COLO668 (cell line): Measurements from ENCODE around the gene ADAMTS1.
A peak's percentile ranks its signal among the peaks of the same experiment; 100 is the strongest.

Source experiments
- DNase-seq: peaks from one replicate; lab custom pipeline; 2025; ENCODE audit not compliant: unreplicated experiment; lab: John Stamatoyannopoulos, UW

The ADAMTS1 gene

DNA sequence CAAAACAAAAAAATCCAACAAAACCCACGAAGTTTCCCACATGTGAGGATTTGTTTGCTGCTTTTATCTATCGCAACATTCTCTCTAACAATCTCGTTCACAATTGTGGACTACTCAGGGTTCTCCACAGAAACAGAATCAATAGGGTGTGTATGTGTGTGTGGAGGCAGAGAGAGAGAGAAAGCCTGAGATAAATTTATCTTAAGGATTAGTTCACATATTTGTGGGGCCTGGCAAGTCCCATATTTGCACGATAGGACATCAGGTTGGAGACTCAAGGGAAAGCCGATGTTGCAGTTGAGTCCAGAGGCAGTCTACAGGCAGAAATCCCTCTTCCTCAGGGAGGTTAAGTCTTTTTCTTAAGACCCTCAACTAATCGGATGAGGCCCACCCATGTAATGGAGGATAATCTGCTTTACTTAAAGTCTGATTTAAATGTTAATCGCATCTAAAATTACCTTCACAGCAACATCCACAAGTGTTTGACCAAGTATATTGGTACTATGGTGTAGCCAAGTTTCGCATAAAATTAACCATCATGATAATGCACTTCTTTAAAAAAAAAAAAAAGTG lies 31.7 kb downstream of the ADAMTS1 start:
- DNase-seq: no peak

DNA sequence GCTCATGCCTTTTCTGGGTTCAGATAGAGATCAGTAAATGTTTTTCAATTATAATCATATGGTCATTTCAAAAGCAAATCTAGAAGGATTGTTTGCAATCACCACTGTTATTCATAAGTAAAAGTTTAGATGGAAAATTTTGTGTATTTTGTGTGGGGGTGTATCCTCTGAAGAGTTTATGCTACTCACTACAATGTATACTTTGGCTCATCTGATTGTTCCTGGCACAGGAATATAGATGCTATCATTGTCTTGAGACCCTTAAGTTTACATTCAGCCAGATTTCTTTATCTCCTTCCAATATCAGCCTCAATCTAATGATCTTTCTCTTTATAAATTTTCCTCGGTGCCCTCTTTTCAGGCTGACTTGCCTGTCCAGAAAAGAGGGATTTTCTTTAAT lies 33.0 kb downstream of the ADAMTS1 start:
- no peak for DNase-seq

DNA sequence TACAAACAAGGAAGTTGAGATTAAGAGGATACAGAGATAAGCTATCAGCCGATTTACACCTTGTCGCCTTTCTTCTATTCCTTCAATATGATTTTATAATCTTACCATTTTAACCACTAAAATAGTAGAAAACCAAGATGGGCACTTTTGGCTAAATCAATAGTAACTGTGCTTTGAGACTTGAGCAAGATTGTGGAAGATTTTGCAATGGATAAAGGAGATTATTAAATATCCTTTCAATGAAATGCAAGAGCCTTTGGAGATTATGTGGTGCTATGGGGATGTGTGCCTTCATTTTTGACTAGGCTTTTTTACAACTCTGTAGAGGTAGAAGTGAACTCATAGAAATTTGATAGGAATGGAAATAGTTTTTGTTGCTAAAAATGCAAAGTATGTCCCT lies 33.7 kb downstream of the ADAMTS1 start:
- DNase-seq: no peak

DNA sequence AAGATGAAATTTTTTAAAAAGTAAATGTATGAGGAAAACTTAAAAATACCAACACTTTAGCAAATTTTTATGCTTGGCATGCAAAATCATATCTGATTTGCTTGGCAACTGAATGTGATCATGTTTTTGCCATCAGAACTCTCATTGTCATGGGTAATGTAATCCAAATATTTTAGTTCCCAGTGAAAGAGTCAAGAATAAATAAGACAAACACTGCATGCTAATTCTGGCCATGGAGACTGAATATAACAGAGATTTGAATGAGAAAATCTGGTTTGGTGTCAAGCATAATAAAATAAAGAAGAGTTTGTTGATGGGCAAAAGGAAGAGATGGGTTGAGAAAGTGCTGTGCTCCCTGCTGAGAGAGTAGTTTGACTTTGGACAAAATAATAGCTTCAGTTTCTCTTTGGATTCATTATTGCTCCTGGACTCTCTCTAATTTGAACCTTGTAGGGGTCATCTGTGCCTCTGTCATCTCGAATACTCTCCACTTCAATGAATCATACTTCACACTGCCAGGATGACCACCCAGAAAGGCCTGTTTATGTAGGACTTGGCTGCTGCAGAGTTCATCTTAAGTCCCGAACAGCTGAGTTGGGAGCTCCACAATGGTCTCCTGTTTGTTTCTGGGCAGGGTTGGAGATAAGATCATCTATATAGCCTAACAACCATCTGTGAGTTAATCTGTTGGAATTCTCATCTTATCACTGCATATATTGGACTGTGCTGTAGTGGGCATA lies 34.4 kb downstream of the ADAMTS1 start:
- no peak for DNase-seq

DNA sequence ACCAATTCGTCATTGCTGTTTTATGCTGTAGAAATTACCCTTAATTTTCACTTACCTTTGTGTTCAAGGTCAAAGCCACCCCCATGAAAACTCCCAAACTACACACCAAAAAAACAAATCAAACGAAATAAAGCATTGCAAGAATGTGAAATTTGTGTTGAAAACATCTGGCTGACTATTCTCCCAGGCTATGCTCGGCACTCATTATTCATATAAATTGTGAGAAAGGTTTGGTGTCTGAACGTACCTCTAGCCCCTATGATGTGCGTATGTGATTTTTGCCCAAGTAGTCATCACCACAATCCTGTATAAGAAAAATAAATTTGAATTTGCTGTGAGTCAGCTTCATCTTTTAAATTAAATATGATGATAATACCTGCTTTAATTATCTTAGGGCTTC lies 34.9 kb downstream of the ADAMTS1 start:
- no peak for DNase-seq

DNA sequence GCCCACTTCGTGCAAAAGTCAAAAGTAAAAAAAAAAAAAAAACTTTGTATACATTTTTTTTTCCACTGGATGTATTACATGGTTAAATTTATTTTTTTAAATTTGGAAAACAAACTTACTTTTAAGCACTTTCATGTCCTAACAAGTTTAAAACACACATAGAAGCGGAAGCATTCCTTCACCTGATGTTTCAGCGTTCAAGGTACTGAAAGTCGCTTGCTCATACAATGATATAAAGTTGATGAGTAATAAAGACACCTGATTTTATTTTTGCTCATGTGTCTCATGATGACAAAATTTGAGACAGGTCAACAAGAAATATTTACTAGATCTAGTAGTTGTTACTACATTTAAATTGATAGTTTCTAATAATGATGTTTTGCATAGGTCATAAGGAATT lies 35.5 kb downstream of the ADAMTS1 start:
- DNase-seq: no peak

DNA sequence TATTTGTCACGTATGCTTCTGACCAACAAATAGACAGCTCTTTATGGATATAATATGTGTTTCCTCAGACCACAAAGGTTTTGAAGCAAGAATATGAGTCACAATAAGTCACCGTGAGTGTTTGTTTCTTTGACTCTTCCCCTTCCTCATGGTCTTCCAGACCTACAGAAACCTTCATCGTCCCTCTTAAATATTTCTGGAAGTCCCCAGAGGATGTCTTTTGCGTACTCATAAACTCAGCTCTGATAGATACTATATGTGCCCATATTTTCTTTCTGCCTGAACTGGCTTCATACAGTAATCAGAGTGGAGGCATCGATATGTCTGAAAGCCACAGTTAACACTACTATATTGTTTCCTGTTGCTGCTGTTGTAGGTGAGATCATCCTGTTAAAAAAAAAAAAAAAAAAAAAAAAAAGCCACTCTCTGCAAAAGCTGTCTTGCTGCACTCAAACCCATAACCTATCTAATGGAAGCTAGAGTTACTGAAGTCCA lies 38.4 kb downstream of the ADAMTS1 start:
- DNase-seq: no peak

DNA sequence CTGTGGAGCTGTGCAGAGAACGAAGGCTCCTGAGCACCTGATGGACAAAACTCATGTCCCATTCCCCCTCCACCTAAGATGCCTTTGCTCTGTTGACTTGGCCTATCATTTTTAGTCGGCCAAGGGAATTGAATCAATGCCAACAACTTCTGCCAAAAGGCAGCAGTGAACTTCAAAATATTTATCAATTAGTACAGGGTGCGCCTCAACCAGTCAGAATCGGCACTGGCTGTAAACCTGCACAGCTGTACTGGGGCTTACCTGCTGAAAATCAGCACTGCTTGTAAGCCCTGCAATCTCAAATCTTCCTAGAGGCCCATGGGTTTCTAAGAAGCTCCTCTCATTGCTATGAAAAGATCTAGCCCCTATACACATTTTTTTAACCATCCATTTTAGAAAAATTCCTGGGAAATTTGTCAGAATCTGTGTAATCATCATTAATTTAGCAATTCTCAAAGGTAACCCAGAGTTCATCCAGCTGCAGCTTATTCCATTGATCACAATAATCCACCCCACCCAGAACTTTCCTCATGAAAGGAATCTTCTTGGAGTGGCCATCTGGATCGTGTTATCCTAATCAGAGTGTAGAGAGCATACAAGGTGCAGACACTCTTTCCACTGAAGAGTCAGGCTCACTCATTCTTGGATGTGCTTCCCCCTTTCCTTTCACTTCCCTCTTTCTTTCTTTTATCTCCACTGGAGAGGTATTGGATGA lies 40.2 kb downstream of the ADAMTS1 start:
- no peak for DNase-seq

DNA sequence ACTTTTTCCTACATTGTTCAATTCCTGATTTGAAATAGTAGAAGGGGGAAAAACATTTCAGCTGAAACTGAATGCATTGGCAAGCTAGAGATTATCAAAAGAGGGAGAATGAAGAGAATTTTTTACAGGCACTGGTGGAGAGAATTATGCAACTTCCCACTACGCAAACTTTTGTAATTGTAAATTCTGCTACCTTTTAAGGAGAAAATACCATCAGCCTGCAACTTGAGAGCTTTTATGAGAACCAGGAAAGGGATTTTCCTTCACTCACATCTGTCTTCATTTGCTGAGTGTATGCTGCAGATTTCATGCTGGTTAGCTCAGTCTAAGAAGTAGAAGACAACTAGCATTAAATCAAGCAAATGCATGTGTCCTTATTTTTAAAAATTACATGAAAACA lies 43.7 kb downstream of the ADAMTS1 start:
- DNase-seq: no peak

DNA sequence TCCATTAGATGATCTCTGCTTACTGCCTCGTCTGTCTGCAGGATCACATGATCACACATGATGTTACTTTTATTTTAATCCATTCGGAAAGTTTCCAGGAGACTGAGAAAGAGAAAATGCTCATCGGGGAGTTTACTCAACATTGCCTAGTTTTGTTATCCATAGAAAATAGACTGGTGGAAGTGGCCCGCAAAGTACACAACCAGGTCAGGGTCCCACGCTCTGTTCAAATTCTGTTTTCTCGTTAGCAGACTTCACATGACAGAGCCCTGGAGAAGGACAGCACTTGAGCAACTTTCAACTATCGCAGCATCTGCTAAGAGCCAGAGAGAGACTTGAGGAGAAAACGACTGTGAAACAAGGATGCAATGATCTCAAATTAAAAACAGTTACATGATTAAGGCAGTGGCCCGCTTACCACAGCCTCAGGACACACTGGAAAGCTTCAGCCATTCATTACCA lies 44.2 kb downstream of the ADAMTS1 start:
- no peak for DNase-seq

DNA sequence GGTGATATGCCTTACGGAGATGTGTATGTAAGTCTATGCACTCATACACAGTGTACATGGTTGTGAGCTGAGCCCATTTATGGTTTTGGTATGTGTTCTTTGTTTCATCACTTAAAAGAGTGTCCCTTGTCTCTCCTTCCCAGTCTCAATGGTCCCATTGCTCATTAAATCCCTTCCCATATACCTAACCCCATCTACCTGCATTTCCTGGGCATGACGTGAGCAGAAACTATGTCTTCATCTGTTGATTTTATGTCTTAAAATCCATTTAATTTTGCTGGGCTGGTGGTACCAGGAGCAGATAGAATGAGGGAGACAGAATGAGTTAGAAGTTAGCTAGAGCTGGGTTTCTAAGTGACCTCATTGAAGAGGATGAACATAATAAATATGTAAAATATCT lies 44.8 kb downstream of the ADAMTS1 start:
- no peak for DNase-seq

DNA sequence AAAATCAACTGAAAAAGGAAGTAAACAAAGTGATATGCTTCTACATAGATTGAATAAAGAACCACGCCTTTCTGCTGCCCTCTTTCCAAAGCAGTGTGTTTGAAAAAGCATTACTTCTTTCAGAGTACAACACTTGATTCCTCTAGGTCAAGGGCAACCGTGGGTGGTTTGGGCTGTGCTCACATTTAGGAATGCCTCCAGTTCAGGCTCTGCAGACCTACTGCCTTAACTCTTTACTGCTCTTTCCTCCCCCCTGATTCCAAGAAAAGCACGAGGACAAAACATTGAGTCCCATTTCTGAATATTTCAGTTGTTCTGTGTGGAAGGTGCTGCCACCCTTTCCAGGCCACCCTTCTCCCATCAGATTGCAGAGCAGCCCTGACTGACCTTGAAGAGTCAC lies 45.2 kb downstream of the ADAMTS1 start:
- DNase-seq: no peak

DNA sequence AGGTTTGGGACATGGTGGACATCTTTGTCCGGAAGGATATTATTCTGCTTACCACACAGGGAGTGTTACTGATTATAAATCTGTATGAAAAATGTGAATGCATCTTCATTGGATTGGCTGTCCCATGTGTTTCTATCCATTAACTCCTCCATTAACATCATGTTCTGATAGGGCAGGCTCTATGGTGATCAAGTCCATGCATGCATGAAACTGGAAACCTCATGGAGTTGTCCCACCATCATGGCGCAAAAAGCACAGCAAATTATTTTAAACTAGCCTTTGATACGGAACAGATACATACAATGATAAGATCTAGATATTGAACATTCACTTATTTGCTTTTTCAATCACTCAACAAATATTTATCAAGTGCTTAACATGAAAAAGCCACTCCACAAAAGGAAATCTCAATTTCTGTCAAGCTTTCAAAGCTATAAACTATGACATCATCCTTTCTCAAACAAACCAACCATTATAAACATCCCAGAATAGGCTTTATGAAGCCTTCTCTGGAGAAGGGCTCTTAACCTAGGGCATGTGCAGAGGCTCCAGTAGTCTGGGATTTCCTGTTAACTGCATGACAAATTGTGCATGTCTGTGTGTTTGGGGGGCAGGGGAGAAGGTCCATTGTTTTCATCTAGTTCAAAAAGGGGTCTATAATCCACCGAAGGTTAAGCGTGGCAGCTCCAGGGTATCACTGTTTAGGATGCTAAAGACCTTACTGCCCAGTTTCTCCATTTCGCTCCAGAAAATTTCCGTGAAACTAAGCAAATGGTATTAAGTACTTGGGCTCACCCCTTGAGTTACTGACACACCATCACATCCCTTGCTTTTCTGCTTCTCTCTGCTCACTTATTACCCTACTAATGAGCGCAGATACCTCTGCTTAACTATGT lies 46.1 kb downstream of the ADAMTS1 start:
- DNase-seq: no peak

DNA sequence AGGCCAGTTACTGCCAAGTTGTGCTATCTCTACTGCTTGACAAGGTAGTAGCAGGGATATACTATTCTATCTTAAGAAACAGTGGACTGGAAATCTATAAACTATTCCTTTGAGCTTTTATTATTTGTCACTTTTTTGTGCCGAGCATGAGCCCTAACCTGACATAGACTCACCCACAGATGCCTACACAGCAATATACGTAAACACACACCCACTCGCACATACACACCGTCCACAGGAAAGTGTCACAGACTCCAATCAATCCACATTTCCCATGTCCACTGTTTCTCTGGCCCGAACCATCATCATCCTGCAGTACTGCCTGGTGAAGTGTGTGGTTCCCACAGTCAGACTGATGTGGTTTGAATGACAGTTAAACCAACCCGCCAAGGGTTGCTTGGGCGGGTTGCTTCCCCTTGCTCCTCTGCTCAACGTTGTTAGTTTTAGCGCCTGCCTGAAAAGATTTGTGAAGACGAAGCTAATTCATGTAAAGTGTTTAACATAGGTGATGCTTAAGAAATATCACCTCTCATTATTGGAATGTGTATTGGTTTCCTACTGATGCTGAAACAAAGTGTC lies 47.2 kb downstream of the ADAMTS1 start:
- DNase-seq: no peak

DNA sequence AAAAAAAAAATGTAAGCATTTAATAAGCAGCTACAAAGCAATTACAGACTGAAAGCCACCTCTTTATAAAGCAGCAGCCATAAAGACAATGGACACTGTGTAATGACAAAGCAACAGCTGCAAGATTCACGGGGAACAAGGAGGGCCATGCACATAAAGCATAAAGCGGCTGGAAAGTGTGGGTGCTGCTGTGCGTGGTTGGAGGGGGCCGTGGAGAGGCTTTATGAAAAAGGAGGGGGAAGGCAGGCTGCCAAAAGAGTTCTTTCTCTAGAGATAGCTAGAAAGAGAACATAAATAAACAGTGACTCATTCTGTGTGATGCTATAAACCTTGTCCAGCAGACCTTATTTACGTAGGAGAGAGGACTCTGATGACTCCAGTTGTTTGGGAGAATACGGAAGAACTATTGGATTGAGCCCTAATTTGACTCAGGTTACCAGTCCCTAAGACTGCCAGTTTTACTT lies 49.3 kb downstream of the ADAMTS1 start:
- peak; percentile 24 for DNase-seq

DNA sequence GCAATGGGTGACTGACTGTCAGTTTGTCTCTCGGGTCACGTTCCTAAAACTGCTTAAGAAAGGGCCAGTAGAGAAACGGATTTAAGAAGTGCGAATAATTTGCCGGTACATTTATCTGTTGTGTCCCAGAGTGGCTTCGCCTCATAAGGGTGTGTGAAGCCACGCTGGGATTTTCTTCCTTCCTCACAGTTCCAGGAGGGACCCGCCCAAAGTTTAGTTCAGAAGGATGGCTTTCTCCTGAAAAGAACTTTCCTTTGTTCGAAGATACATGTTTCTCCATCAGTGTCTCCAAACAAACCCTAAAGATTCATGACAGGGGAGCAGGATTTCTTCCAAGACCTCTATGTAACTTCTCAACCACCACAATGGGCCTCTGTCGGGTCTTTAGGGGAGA lies 49.8 kb downstream of the ADAMTS1 start:
- DNase-seq: no peak

DNA sequence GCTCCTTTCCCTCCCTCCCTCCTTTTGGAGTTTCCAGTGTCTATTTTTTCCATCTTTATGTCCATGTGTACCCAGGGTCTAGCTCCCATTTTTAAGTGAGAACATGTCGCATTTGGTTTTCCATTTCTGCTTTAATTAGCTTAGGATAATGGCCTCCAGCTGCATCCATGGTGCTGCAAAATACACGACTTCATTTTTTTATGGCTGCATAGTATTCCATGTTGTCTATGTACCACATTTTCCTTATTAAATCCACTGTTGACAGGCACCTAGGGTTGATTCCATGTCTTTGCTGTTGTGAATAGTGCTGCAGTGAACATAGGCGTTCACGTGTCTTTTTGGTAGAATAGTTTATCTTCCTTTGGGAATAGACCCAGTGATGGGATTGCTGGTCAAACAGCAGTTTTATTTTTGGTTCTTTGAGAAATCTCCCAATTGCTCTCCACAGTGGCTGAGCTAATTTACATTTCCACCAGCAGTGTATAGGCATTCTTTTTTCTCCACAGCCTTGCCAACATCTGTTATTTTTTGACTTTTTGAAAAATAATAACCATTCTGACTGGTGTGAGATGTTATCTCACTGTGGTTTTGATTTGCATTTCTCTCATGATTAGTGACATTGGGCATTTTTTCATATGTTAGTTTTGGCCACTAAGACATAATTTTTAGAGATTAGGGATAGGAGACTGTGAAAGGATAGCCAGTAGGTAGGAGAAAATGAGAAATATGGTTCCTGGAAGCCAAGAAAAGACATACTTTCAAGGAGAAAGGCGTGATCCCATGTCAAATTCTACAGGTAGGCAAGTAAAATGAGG lies 50.4 kb downstream of the ADAMTS1 start:
- DNase-seq: no peak

DNA sequence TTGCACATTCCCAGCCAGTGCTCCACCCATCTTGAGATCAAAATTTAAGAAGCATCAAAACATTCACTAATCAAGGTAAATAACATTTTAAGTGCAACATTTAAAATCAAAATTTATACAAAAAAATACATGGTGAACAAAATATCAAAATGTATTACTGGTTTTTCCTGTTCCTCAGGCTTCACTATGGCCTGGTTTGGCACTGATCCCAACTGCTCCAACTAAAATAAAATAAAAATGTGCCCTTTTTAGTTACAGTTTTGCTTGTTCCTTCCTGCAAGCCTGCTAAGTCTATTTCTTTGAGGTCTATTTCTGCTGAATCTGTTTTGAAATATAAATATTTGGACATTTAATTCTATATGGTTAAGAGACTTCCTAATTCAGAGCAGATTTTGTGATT lies 54.9 kb downstream of the ADAMTS1 start:
- no peak for DNase-seq

DNA sequence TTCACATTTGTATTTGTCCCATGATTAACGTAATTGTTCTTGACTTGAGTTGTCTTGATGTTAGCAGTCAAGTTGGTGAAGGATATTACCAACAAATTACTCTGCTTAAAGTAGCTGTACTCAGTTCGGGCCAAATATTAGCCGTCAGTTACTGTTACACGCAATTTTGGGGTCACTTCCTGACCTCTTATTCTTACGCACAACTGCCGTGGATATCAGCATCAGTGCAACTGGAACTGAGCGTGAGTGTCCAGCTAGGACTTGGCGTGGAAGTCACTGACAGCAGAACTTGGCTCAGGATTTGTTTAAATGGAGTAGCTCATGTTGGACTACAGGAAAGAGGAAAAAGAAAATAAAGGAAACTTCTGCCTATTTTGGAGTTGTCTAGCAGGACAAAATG lies 56.4 kb downstream of the ADAMTS1 start:
- DNase-seq: no peak
